ENCODE results near the gene PRKCH. TPM values are rescaled to one million over a fixed set of nuclear protein-coding genes. Genes with fewer than 3 reads are reported as not detected.

PRKCH gene
- total RNA-seq, 3 donors from 2014 or later (not counting 1 experiment from before 2014, with no cell fraction given), result 610 to 756 (median 618) TPM

GRCh38 chr14:61588419-61588901 is 267.1 kb downstream of the PRKCH start:
- H3K9me3 ChIP-seq (ENCODE audit: control insufficient read depth, insufficient read depth, low read length), result no peaks in the 10 kb centered on the region
- peaks cover 0 to 6% of the 10 kb centered on the region in 2 donors for H3K27me3 Mint-ChIP-seq (ENCODE audit: low read depth in 2 of 2)
- H3K9me3 Mint-ChIP-seq, result no peaks in the 10 kb centered on the region
- intact Hi-C loops (cut with micrococcal nuclease), result no loop called here
- WGBS (ENCODE audit: insufficient coverage), result 98% methylated on average over 6 of the region's 6 CpGs
- H3K27me3 ChIP-seq (ENCODE audit: control insufficient read depth, insufficient read depth, low read length), result no peaks in the 10 kb centered on the region
- TF ChIP-seq CTCF (IDR thresholded peaks at IDR 0.05), result no peak
- no peaks in the 10 kb centered on the region for H3K36me3 Mint-ChIP-seq
- H3K4me1 Mint-ChIP-seq, result peaks cover under 1 to 18% of the 10 kb centered on the region in 2 donors
- no peaks in the 10 kb centered on the region for H3K36me3 ChIP-seq (ENCODE audit: control insufficient read depth, insufficient read depth, low read length)
- no peak for ATAC-seq
- no peak overlapping the region for H3K4me3 ChIP-seq (ENCODE audit: low read length)
- H3K27ac Mint-ChIP-seq, result no peak overlapping the region
- no peak overlapping the region for H3K4me3 Mint-ChIP-seq
- no peak for DNase-seq
- H3K27ac ChIP-seq (ENCODE audit: low read length), result no peak overlapping the region
- H3K4me1 ChIP-seq (ENCODE audit: control insufficient read depth, insufficient read depth, low read length), result peaks cover 11% of the 10 kb centered on the region

- Mint-ChIP-seq H3K27ac (no peak overlapping the region), H3K4me1 (peaks cover 15 to 33% of the 10 kb centered on the region in 2 donors), H3K27me3 (ENCODE audit: low read depth in 2 of 2) (peaks cover 0 to 6% of the 10 kb centered on the region in 2 donors), H3K9me3 (no peaks in the 10 kb centered on the region), H3K36me3 (no peaks in the 10 kb centered on the region), H3K4me3 (no peak overlapping the region)
- Histone ChIP-seq H3K27me3 (ENCODE audit: control insufficient read depth, insufficient read depth, low read length) (no peaks in the 10 kb centered on the region), H3K9me3 (ENCODE audit: control insufficient read depth, insufficient read depth, low read length) (no peaks in the 10 kb centered on the region), H3K27ac (ENCODE audit: low read length) (no peak overlapping the region), H3K4me1 (ENCODE audit: control insufficient read depth, insufficient read depth, low read length) (peaks cover 17% of the 10 kb centered on the region), H3K4me3 (ENCODE audit: low read length) (no peak overlapping the region), H3K36me3 (ENCODE audit: control insufficient read depth, insufficient read depth, low read length) (no peaks in the 10 kb centered on the region)
- intact Hi-C loops (cut with micrococcal nuclease), result loop anchor here (10.0 kb wide), 1 partner anchor 115 kb away; no protein-coding TSS in a partner anchor
- TF ChIP-seq CTCF (IDR thresholded peaks at IDR 0.05), result no peak
- DNase-seq (no peak), ATAC-seq (no peak)
- WGBS (ENCODE audit: insufficient coverage), result 65% methylated on average over 11 of the region's 12 CpGs
Measured at GRCh38 chr14:61589691-61590581, 268.6 kb downstream of the PRKCH start.

GRCh38 chr14:61591862-61592261 is 270.5 kb downstream of the PRKCH start:
- Histone ChIP-seq H3K36me3 (ENCODE audit: control insufficient read depth, insufficient read depth, low read length) (no peaks in the 10 kb centered on the region), H3K27ac (ENCODE audit: low read length) (no peak overlapping the region), H3K4me3 (ENCODE audit: low read length) (no peak overlapping the region), H3K4me1 (ENCODE audit: control insufficient read depth, insufficient read depth, low read length) (peaks cover 22% of the 10 kb centered on the region), H3K27me3 (ENCODE audit: control insufficient read depth, insufficient read depth, low read length) (no peaks in the 10 kb centered on the region), H3K9me3 (ENCODE audit: control insufficient read depth, insufficient read depth, low read length) (no peaks in the 10 kb centered on the region)
- 100% methylated on average over 1 of the region's 2 CpGs for WGBS (ENCODE audit: insufficient coverage)
- Mint-ChIP-seq H3K36me3 (no peaks in the 10 kb centered on the region), H3K27me3 (ENCODE audit: low read depth in 2 of 2) (peaks cover 0 to 2% of the 10 kb centered on the region in 2 donors), H3K4me1 (peaks cover 24 to 43% of the 10 kb centered on the region in 2 donors), H3K9me3 (no peaks in the 10 kb centered on the region), H3K4me3 (no peak overlapping the region), H3K27ac (no peak overlapping the region)
- ATAC-seq (peak in 1 of 3 donors; percentile 53), DNase-seq (no peak)
- no peak for TF ChIP-seq CTCF (IDR thresholded peaks at IDR 0.05)
- intact Hi-C loops (cut with micrococcal nuclease), result loop anchor here (10.0 kb wide), 1 partner anchor 117 kb away; no protein-coding TSS in a partner anchor

Data from natural killer cell (primary cell).